Coronary artery (tissue), 2 donors: ENCODE results near the gene JSRP1.
A peak's percentile ranks its signal among the peaks of the same experiment; 100 is the strongest.

Experiments used
- DNase-seq: peaks from one replicate; pipeline ENCODE4 v3.0.0-alpha.2; 2017; ENCODE audit warnings: low spot score
- H3K27ac ChIP-seq, 2 donors: fragments of 200-600 bp; sonication (generic); one replicate each; pipeline ENCODE4 v1.5.1; 2016 to 2019
- H3K4me3 ChIP-seq: fragments of 200-600 bp; sonication (generic); 2 replicates; pipeline ENCODE4 v1.5.1; 2016; ENCODE audit warnings: mild to moderate bottlenecking, moderate library complexity
- CTCF ChIP-seq: fragments of 200-600 bp; sonication (generic); IDR thresholded peaks from one replicate; pipeline ENCODE4 v1.5.1; 2019; ENCODE audit warnings: antibody characterized with exemption

JSRP1 gene

GRCh38 chr19:2233601-2234280 lies 22.5 kb downstream of the JSRP1 start:
- DNase-seq: no peak
- H3K27ac ChIP-seq: no peak overlapping the region
- H3K4me3 ChIP-seq: no peak overlapping the region
- TF ChIP-seq CTCF: no peak

GRCh38 chr19:2232286-2233151 lies 23.7 kb downstream of the JSRP1 start:
- H3K4me3 ChIP-seq: no peak overlapping the region
- DNase-seq: no peak
- no peak for TF ChIP-seq CTCF
- no peak overlapping the region for H3K27ac ChIP-seq

- DNase-seq: no peak
- TF ChIP-seq CTCF: no peak
- H3K27ac ChIP-seq: peak overlapping the region in 1 of 2 donors; percentile 10
- H3K4me3 ChIP-seq: no peak overlapping the region
Measured at GRCh38 chr19:2231621-2232221, 24.5 kb downstream of the JSRP1 start.

GRCh38 chr19:2230807-2231533 lies 25.2 kb downstream of the JSRP1 start:
- Histone ChIP-seq H3K4me3 (no peak overlapping the region), H3K27ac (peak overlapping the region in 1 of 2 donors; percentile 10)
- DNase-seq: no peak
- no peak for TF ChIP-seq CTCF

GRCh38 chr19:2230033-2230531 lies 26.1 kb downstream of the JSRP1 start:
- Histone ChIP-seq H3K4me3 (no peak overlapping the region), H3K27ac (no peak overlapping the region)
- no peak for TF ChIP-seq CTCF
- no peak for DNase-seq

GRCh38 chr19:2229103-2230032 lies 26.8 kb downstream of the JSRP1 start:
- no peak overlapping the region for H3K27ac ChIP-seq

More at GRCh38 chr19:2229103-2230032, 26.8 kb downstream of the JSRP1 start:
- DNase-seq: no peak
- no peak overlapping the region for H3K4me3 ChIP-seq
- TF ChIP-seq CTCF: no peak
